Pons (tissue), 1 donor: Measurements from ENCODE around the gene WDR20.

Experiments used
- DNase-seq: peaks from one replicate; pipeline ENCODE4 v3.0.0-alpha.2; 2016; ENCODE audit warnings: low spot score

Gene WDR20

DNA sequence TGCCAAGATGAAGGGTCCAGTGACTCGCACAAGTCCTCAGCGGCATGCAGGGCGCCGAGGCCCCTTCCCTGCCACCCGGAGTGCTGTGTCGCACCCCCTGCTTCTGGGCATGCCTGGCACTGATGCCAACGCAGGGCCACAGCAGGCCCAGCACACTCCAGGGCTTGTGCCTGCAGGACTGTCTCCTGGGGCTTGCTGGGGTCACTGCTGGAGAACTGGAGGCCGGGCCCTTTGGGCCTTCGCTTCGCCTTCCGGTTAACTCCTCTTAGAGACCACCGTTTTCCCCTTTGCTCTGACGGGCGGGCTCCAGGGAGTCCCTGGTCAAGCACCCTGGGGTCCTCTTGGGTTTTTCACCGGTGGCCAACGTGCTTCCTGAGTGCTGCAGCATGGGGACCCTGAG lies 79.6 kb downstream of the WDR20 start:
- DNase-seq, result no peak

DNA sequence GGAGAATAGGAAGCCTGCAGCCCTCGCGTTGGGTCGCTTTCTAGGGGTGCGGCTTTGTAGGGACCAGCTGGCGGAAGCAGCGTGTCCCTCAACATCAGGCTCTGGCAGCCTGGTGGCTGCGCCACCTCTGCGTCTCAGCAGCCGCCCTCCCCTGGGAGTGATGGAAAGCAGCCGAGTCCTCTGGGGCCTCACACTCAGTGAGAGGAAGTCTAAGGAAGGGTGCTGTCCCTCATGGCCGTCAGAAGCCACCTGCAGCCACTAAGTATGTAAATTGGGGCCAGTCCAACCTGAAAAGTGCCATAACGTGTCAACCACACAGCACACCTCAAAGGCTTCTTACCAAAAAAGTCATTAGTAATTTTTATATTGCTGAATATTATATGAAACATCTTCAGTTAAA lies 80.3 kb downstream of the WDR20 start:
- DNase-seq, result no peak

DNA sequence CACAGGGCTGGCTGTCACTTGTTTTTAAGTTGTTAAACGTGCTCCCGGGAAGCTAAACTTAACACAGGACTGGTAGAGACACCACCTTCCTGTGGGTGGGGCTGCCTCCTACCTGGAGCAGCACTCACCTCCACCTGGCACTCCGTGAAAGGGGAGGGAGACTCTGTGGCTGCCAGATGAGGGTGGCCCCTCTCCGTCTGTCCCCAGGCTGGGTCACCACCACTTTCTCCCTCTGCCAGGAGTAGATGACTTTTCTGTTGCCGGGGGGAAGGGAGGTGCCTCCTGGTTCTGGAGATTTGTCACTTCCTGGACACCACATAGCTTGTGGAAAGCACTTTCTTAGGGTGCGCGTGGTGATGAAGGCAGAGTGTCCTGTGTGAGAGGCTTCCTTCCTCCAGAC lies 81.3 kb downstream of the WDR20 start:
- no peak for DNase-seq

DNA sequence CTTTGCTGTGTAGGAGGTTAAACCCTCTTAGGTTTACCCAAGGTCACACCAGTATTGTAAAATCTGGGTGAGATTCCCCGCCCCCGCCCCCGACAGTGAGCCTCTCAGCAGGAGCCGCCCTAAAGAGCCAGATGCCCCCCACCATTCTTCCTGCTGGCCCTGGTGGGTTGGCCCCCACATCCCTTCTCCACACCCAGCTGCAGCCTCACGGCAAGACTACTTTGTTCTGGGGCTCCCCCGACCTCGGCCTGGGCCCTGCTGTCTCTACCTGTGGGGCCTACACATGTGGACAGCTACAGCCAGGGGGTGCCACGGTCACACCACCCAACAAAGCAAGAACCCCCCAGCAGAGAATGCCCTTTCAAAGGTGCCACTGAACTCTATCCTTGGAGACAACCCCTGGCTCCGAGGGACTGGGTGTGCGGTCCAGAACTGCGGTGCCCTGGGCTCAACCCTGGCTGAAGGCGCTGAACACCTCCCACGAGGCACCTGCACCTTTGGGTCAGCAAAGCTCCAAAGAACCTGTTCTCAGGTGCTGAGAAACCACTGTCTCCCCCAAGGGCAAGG lies 82.4 kb downstream of the WDR20 start:
- no peak for DNase-seq

DNA sequence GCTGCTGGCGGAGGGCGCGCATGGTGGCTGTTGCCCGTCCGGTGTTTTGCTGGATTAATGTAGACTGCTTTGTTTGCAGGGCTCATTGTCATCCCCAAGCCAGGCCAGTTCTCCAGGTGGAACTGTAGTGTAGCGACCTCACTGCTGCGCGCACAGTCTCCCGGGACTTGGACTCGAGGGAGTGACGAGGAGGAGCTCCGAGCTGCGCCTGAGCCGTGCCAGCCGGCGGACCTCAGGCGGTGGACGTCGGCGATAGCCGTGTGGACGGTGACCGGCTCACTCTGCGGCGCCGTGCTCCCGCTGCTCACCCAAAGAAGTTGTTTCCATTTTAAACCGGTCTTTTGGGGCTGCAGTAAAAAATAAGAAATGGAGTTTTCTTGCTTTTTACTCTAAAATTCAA lies 83.1 kb downstream of the WDR20 start:
- DNase-seq, result no peak

DNA sequence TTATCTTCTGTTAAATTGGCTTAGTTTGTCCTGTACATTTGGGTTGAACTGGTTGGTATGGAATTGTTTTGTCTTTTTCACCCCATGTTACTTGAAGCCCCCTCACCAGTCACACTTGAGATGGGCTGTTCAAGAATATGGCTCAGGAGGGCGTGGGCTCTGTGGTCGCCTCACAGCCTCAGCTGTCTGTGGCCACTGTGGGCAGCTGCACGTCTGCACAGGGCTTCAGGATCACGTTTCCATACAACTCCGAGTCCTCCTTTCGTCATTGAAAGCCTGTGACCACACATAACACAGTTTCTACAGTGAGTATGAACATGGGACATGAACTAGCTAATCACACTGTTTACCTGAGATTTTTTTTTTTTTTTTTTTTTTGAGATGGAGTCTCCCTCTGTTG lies 84.0 kb downstream of the WDR20 start:
- DNase-seq, result no peak

DNA sequence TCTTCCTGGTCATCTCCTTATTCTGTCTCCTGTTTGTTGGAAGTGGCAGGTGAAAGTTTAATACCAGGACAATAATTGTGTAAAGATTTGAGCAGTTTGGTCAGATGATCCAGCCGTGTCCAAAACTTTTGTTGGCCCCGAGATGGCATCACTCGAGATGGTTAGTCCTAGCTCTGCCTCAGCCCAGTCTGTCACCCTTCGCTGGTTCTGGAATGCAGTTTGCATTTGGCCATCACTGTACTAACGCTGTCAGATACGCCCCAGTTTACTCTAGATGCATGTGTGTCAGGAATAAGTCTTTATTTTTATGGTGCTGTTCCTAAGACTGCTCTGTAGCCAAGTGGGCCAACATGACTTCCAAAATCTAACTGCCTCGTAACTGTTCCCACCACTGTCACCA lies 85.7 kb downstream of the WDR20 start:
- DNase-seq, result no peak

DNA sequence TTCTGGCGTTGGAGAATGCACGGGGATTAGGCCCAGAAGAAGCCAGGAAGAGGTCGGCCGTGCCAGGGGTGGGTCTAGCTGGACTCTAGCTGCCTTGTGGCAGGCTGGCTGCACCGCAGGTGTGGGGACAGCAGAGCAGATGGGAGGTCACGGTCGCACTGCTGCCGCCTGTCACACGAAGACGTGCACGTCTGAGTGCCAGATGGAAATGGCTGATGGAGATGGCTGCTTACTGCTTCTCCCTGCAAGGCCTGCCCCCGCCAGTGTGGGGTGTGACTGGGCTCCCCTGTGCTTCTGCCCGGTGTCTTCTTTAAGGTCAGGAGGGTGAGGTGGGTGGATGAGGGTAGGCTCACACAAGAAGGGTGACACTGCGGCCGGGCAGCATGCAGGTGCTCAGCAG lies 86.2 kb downstream of the WDR20 start:
- DNase-seq, result no peak

DNA sequence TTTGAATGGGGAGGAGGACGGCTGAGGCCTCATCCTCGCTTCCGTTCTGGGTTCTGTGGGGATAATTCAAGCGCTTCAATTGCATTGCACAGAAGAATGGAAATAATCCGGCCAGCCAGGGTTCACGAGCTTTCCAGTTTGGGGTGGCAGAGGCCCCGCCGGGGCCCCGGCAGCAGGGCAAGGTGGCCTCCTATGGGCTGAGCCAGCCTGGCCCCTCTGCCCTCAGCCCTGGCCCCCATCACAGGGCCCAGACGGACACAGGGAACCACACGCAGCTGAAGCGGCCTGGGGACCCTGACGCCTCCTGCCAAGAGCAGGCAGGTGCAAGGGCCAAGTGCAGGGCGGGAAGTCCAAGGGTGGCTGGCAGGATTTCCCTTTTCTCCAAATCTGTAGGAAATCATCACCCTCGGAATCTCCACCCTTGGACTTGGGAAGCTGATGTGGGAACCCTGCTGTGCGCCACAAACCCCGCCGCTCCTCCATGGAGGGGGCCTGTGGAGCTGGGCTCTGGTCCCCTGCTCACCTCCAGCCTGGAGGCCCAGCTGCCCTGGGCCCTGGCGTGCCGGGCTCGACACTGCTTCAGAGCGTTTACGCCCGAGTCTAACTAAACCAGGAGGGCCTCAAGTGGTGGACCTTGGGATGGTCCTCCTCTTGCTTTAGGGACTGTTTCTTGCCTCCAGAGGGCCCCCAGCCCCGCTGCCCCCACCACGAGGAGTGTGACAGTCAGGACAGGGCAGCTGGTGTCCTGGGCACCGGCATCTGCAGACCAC lies 86.8 kb downstream of the WDR20 start:
- no peak for DNase-seq

DNA sequence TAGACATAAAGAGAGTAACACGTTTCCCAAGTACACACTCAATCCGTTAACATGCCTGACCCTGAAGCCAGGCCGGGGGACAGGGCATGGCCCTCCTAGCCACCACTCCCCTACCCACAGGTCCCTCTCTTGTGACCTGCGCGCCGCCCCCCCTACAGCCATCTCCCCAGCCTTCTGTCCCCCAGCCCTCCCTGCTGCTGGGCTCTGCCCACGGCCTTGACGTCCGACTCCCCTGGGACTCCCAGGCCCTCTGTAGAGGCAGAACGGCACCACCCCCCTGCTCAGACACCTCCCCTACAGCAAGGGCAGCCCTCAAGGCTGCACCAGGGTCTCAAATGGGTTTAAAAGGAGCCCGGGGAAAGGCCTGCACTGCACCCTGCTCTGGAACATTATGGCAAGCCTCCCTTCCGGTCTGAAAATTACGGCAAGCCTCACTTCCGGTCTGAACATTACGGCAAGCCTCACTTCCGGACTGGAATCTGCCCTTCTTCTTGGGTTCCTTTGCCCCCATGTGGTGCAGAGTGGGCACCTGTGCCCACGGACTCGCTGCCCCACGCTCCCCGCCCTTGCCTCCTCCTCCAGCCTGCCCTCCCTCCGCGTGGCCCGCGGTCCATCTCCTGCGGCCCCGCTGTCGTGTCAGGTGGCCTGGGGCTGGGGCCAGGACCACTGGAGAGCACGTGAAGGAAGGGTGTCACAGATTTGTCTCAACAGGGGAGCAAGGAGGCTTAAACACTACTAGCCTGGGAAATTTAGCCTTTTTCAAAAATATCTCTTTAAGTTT lies 87.7 kb downstream of the WDR20 start:
- DNase-seq, result no peak

DNA sequence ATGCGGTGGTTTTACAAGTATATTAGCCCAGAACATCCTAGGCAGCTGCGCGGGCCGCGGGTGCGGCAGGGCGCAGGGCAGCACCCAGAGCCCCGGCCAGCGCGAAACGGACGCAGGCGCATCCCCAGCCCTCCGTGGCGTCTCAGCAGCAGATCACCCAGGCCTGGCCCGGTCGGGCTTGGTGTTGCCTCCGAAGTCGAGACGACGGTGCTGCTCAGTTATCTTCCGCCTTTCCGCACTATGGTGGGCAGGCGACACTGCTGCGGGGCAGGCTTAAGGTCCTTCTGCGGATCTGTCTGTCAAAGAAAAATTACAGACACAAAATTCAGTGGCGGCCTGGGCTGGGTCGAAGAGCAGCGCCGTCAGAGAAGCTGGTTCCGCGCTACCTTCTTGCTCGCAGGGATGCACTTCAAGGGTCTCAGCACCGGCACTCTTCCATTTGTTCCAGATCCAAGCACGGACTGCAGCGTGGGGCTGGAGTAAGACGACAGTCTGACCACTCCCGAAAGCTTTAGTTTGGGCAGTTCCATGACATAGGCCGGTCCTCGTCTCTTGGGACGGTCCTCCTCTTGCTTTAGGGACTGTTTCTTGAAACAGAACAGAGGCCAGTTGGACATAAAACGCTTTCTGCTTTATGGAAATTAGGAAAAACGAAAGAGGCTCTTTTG lies 89.5 kb downstream of the WDR20 start:
- no peak for DNase-seq

DNA sequence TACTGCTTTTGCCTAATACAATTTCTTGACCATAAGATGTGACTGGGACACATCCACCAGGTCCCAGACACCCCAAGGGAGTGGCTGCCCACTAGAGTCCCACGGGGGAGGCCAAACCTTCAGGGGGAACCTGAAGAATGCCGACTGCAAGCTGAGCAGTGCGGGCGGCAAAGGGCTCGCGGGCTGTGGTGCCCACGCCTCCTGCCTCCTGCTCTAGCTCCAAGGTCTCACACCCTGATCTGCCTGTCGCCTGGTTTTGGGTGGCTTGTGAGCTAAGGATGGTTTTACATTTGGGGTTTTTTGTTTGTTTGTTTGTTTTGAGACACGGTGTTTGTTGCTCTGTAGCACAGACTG lies 90.0 kb downstream of the WDR20 start:
- DNase-seq, result no peak

DNA sequence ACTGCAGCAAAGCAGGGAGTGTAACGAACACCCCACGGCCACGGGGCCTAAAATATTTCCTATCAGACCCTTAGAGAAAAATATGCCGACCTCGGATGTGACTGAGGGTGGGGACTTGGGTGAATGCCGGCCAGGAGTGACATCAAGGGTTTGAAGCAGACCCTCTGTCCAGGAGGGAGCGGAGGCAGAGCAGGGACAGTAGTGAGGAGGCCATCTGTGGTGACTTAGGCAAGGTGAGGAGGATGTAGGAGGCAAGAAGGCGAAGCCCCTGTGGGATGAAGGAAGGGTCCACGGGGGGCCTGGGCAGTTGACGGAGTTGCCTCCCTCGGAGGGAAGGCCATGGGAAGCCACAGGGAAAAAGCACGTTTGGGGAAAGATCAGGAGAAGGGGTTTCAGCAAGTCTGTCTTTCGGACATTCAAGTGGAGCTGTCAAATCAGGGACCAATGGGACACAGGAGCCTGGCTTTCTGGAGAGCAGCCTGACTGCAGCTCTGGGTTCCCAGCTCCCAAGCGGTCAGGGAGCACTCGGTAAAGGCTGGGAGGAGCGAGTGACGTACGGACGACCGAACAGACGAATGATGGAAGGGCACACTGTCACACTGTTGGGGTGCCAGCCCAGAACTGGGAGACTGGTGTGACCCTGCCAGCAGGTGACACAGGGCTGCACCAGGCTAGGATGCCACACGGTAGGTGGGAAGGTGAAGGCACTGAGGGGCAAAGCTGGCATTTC lies 90.9 kb downstream of the WDR20 start:
- no peak for DNase-seq

DNA sequence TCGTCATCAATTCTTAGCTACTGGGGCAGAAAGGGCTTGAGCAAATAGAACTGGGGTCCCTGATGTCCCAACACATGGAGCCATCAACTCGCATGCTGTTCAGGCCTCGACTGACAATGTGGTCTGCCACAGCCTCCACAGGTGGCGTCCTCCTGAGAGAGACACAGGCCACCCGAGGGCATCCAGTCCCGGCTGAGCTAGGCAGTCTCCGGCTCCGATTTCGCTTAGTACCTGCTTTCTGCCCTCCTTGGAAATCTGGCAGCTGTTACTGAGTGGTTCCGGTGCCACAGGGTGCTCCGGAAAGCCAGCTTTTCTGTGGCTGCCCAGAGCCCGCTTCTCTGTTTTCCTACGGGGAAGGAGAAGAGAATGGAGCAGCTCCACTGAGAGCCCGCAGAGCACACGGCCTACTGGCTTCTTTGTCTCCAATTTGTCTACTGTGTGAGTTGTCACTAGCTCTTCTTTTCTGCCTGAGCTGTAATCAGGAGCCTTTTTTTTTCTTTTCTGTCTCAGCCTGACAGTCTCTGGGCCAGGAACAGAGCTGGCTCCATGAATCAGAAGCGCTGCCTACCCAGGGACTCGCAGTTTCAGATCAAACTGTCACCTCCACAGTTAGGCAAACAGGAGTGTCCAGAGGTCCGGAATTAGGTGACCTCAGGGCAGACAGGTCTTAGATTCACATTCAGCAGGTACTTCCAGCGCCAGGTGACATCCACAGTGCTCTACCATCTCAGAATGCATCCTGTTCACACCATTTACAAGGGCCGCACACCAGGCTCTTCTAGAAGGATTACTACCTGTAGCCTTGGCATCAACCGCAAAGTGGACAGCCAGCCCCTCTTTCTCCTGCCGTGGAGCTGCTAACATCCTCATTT lies 92.0 kb downstream of the WDR20 start:
- DNase-seq, result no peak

DNA sequence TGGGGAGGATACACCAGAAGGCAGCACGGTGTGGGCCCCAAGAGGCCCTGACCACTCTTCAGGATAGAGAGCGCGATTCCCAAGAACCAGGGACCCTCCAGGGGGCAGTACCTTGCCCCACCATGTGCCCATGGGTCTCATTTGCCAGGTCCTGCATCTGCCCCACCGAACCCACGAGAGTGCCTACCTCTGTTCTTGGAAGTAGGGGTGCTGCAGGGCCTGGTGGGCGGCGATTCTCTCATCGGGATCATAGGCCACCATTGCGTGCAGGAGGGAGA lies 92.6 kb downstream of the WDR20 start:
- no peak for DNase-seq

DNA sequence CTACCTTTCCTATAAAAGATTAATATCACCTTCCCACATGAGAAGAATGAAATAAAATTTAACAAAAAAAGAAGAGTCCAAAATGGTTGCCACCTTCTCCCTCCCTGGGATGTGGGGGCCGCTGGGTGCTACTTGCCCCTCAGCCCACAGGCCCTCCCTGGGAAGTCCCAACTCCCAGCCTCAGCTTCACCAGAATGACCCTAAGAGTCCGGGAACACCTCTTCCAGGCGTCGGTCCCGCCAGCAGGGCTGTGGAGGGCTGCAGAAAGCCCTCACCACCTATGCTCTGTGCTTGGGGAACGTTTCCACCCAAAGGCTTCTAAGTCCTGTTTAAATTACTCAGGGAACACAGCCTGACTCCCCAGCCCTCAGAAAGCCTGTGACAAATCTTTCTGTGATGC lies 93.4 kb downstream of the WDR20 start:
- no peak for DNase-seq

DNA sequence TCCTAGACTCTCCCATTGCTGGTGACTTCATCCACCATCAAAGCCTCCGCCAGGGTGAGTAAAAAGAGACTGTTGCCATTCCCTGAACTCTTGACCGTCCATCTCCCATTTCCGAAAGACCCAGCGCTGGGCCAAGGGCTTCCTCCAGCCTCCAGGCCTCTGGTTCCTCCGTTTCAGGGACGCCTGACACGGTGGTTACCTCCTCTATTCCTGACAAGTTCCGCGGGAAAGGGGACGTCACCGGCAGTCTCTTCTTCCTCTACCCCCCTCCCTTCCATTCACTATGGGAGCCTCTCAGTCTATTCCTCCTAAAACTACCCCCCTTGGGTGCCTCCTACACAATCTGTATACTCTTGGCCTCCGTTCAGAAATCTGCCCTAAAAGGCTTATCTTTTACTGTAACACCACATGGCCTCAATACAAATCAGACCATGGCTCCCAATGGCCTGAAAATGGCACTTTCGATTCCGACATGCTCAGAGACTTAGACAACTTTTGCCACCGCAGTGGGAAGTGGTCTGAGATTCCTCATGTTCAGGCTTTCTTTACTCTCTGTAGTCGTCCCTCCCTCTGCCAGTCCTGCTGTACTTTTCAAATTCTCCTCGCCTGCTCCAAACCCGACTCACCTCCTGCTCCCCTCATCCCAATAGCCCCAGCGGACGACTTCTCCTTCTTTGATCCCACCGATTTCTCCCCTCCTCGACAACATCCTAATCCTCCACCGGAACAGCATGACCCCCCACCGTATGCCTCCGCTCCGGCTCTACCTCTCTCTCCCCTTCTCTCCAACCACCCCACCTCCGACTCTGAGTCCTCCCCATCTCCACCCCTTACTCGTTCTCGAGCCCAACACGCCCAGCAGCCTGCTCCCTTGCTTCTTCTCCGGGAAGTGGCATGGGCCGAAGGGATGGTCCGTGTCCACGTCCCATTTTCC lies 94.9 kb downstream of the WDR20 start:
- no peak for DNase-seq

DNA sequence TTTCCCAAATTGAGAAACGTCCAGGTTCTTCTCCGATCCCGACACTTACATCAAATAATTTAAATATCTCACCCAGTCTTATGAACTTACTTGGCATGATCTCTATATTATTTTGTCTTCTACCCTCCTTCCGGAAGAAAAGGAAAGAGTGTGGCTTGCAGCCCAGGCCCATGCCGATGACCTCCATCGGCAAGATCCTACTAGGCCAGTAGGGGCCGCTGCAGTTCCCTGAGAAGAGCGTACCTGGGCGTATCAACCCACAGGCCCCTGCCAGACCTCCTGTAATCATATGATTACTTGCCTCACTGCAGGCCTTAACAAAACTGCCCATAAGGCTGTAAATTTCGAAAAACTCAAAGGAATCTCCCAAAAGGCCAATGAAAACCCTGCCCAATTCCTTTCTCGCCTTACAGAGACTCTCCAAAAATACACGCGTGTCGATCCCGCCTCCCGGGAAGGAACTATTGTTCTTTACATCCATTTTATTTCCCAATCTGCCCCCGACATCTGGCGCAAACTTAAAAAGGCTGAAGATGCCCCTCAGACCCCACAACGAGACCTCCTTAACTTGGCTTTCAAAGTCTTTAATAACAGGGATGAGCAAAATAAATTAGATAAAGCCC lies 95.7 kb downstream of the WDR20 start:
- DNase-seq, result peak; percentile 79

DNA sequence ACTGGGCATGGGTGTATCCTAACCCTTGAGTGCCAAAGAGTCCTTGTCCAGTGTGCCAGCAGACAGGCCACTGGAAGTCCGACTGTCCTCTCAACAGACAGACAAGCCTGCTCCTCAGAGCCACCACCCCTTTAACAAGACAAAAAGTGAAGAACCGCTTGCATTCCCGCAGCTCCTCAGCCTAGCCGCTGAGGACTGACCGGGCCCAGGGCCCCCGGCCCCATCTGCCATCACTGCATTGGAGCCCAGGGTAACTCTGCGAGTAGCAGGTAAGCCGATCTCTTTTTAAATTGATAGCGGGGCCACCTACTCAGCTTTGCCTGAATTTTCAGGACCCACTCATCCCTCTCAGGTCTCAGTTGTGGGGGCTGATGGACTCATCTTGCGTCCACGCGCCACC lies 96.3 kb downstream of the WDR20 start:
- DNase-seq, result no peak

DNA sequence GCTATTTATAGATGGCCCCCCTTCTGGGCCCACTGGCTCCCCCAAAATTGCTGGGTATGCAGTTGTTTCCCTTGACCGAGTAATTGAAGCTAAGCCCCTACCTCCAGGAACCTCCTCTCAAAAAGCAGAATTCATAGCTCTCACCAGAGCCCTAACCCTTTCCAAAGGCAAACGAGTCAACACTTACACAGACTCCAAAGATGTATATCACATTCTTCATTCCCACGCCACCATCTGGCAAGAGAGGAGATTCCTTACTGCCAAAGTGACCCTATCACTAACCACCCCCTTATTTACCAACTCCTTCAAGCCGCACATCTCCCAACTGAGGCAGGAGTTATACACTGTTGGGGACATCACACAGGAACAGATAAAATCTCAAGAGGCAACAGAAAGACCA lies 98.4 kb downstream of the WDR20 start:
- DNase-seq, result no peak
